Measurements from ENCODE around the gene PRSS21. TPM values are rescaled to one million over a fixed set of nuclear protein-coding genes. Genes with fewer than 3 reads are reported as not detected.

Gene PRSS21
- total RNA-seq, 2 experiments from 2014 or later = 11.3 to 12.5 TPM

GRCh38 chr16:2818272-2818876 is 1.3 kb downstream of the PRSS21 start:
- POLR2A ChIA-PET = no interaction called here
- no peak overlapping the region for H3K27ac Mint-ChIP-seq
- H3K27me3 Mint-ChIP-seq = peaks cover 1% of the 10 kb centered on the region
- no peaks in the 10 kb centered on the region for H3K4me1 Mint-ChIP-seq (ENCODE audit: low read depth)
- no peak for DNase-seq
- TF ChIP-seq CTCF (IDR thresholded peaks at IDR 0.05) = no peak
- CTCF ChIA-PET = no interaction called here
- no peaks in the 10 kb centered on the region for H3K9me3 Mint-ChIP-seq
- no peak for ATAC-seq
- H3K36me3 Mint-ChIP-seq (ENCODE audit: low read depth) = no peaks in the 10 kb centered on the region
- intact Hi-C loops (cut with micrococcal nuclease) = no loop called here
- no peak overlapping the region for H3K4me3 Mint-ChIP-seq

- H3K4me3 Mint-ChIP-seq = no peak overlapping the region
- no peaks in the 10 kb centered on the region for H3K4me1 Mint-ChIP-seq (ENCODE audit: low read depth)
- H3K27me3 Mint-ChIP-seq = peaks cover 1% of the 10 kb centered on the region
- ChIA-PET CTCF (no interaction called here), POLR2A (no interaction called here)
- no peaks in the 10 kb centered on the region for H3K36me3 Mint-ChIP-seq (ENCODE audit: low read depth)
- ATAC-seq = no peak
- intact Hi-C loops (cut with micrococcal nuclease) = no loop called here
- no peak for DNase-seq
- no peak for TF ChIP-seq CTCF (IDR thresholded peaks at IDR 0.05)
- H3K27ac Mint-ChIP-seq = no peak overlapping the region
- no peaks in the 10 kb centered on the region for H3K9me3 Mint-ChIP-seq
Measured at GRCh38 chr16:2819179-2819938, 2.3 kb downstream of the PRSS21 start.

GRCh38 chr16:2819939-2820835 is 3.1 kb downstream of the PRSS21 start:
- Mint-ChIP-seq H3K27ac (no peak overlapping the region), H3K27me3 (no peaks in the 10 kb centered on the region), H3K4me1 (ENCODE audit: low read depth) (no peaks in the 10 kb centered on the region), H3K4me3 (no peak overlapping the region), H3K9me3 (no peaks in the 10 kb centered on the region), H3K36me3 (ENCODE audit: low read depth) (no peaks in the 10 kb centered on the region)
- POLR2A ChIA-PET = no interaction called here
- DNase-seq (no peak), ATAC-seq (no peak)
- CTCF ChIA-PET = interaction anchor here (1.2 kb wide), 1 partner anchor 35 kb away, joined by 4 read pairs; no protein-coding TSS in a partner anchor
- no peak for TF ChIP-seq CTCF (IDR thresholded peaks at IDR 0.05)
- intact Hi-C loops (cut with micrococcal nuclease) = no loop called here

GRCh38 chr16:2820836-2821486 is 3.9 kb downstream of the PRSS21 start:
- ATAC-seq (no peak), DNase-seq (no peak)
- Mint-ChIP-seq H3K36me3 (ENCODE audit: low read depth) (no peaks in the 10 kb centered on the region), H3K9me3 (no peaks in the 10 kb centered on the region), H3K4me3 (no peak overlapping the region), H3K27me3 (no peaks in the 10 kb centered on the region), H3K27ac (no peak overlapping the region), H3K4me1 (ENCODE audit: low read depth) (no peaks in the 10 kb centered on the region)
- no peak for TF ChIP-seq CTCF (IDR thresholded peaks at IDR 0.05)
- ChIA-PET POLR2A (interaction anchor here (0.5 kb wide), 1 partner anchor 82 kb away, joined by 3 read pairs; no protein-coding TSS in a partner anchor), CTCF (interaction anchor here (1.2 kb wide), 1 partner anchor 36 kb away, joined by 4 read pairs; no protein-coding TSS in a partner anchor)
- intact Hi-C loops (cut with micrococcal nuclease) = no loop called here

Measured in activated CD8-positive, alpha-beta T cell treated with anti-CD3 and anti-CD28 coated beads for 36 hours (primary cell).